Activated naive CD4-positive, alpha-beta T cell treated with anti-CD3 and anti-CD28 coated beads, Interleukin-2, amount 10 ng/mL, durations not matched to agents 7 days and 5 days (primary cell): ENCODE measurements around the gene IKBKE.

Experiments
- CTCF ChIA-PET: fragments of 350-600 bp; sonication (Branson Sonifier 250); formaldehyde crosslinking; loops from one replicate; lab custom pipeline; 2021; ENCODE audit warnings: antibody characterized with exemption; lab: Charles Lee
- DNase-seq: peaks from one replicate; pipeline ENCODE4 v3.0.0-alpha.2; 2020
- H3K27ac Mint-ChIP-seq: one replicate; pipeline ENCODE4 v1.8.0; 2021; ENCODE audit warnings: mild to moderate bottlenecking, moderate library complexity, mixed read lengths
- H3K27me3 Mint-ChIP-seq: one replicate; pipeline ENCODE4 v1.8.0; 2021; ENCODE audit warnings: mild to moderate bottlenecking, mixed read lengths
- H3K36me3 Mint-ChIP-seq: one replicate; pipeline ENCODE4 v1.8.0; 2021; ENCODE audit warnings: mixed read lengths
- H3K4me1 Mint-ChIP-seq: one replicate; pipeline ENCODE4 v1.8.0; 2021; ENCODE audit warnings: mixed read lengths
- H3K4me3 Mint-ChIP-seq: one replicate; pipeline ENCODE4 v1.8.0; 2021; ENCODE audit warnings: mild to moderate bottlenecking, moderate library complexity, mixed read lengths
- H3K9me3 Mint-ChIP-seq: one replicate; pipeline ENCODE4 v1.8.0; 2021; ENCODE audit warnings: mixed read lengths

IKBKE gene

DNA sequence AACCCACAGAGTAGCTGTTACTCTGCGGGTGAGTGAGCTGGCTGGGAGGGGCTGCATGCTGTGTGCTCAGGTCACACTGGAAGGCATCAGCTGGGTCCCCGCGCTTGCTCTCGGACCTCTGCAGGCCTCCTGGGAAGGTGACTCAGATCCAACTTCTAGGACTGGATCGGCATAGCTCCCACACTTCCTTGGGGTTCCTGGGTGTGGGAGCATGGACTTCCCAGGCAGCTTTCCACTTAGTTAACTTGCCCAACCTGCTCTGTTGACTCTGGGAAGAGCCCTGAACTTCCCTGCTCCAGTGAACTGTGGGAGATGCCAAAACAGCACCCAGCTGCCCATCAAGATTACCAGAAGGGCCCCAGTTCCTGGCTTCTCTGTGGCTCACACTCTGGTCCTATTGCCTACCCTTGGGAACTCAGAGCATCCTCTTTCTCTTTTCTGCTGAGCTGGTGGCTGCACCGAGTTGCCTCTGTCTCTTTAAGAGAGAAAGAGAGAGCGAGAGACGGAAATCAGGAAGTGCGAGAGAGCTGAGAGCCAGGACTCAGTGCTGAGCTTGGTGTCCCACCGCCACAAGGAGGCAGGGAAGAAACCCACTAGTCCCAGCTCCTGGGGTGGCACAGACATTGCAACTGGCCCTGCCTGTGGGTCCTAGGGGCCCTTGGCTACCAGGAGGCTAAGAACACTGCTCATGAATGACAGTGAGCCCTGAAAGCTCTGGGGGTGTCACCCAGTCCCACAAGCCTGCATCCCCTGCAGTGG, at the start of gene IKBKE:
IKBKE (plus strand) TSS at position 544 of the 759 bp plus-strand sequence. CDS start 2,752 bp downstream, outside the sequence.
- DNase-seq, result peak; percentile 75
- peak within 1 kb of the TSS; percentile 72 for H3K4me3 Mint-ChIP-seq
- H3K4me1 Mint-ChIP-seq, result peaks cover 88% of the 10 kb centered on the region
- H3K27ac Mint-ChIP-seq, result peak within 1 kb of the TSS; percentile 67
- H3K27me3 Mint-ChIP-seq, result no peaks in the 10 kb centered on the region
- no peaks in the 10 kb centered on the region for H3K9me3 Mint-ChIP-seq
- CTCF ChIA-PET, result interaction anchor here (0.9 to 5.7 kb wide), 14 partner anchors 8 to 193 kb away, joined by 3 to 43 read pairs (median 6); partner anchors contain the start of genes EIF2D and RASSF5
- H3K36me3 Mint-ChIP-seq, result peaks cover 36% of the 10 kb centered on the region

DNA sequence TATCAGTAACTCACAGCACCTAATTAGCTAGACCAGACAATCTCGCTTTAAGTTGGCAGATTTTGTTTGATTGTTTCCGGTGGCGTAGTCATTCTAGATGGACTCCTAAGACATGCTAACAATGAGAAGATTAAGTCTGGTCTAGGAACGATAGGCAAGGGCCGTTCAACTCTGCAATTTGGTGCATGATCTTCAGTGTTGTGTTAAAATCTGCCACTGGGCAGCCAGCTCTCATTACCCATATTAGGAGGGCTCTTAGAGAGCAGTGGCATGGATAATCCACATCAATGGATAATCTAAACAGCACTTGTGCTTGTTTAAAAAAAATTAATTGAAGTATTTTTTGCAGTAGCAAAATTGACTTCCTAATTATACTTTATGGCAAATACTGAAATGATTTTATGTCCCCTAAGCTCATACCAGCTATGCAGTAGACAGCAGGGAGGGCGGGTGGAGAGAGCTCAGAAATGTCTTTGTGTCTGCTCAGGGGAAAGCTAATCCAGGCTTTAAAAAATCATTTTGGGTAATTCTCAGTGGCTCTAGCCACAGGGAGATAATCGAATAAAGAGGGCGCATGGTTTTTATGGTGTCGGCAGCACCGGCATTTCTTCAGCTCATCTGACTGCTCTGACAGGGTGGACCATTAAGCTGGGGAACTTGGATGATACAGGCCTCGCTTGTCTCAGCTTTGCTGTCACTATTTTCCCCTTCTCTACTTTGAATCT, 48.5 kb upstream of the IKBKE start:
- Mint-ChIP-seq H3K36me3 (peaks cover 39% of the 10 kb centered on the region), H3K4me1 (no peaks in the 10 kb centered on the region), H3K27ac (no peak overlapping the region), H3K4me3 (no peak overlapping the region), H3K9me3 (no peaks in the 10 kb centered on the region), H3K27me3 (no peaks in the 10 kb centered on the region)
- no peak for DNase-seq
- CTCF ChIA-PET, result no interaction called here

DNA sequence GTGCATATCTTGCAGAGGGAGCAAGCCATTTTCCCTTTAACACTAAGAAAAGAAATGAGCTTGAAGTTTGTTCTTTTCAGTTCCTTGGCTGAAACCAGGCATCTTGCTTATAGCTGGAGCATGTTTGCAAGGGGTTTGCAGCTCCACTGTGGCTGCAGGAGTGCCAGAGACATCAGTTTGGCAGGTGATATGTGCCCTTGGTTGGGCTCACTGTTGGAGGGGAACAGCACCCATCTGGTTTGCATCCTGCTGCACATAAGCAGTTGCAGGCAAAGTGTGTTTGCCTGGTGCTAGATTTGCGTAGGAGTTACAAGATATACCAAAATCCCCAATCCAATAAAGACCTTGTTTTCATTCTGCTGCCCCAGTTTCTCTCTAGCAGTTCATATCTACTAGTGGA, 47.8 kb upstream of the IKBKE start:
- DNase-seq, result no peak
- Mint-ChIP-seq H3K9me3 (no peaks in the 10 kb centered on the region), H3K4me1 (no peaks in the 10 kb centered on the region), H3K27ac (no peak overlapping the region), H3K27me3 (no peaks in the 10 kb centered on the region), H3K4me3 (no peak overlapping the region), H3K36me3 (peaks cover 38% of the 10 kb centered on the region)
- CTCF ChIA-PET, result no interaction called here

DNA sequence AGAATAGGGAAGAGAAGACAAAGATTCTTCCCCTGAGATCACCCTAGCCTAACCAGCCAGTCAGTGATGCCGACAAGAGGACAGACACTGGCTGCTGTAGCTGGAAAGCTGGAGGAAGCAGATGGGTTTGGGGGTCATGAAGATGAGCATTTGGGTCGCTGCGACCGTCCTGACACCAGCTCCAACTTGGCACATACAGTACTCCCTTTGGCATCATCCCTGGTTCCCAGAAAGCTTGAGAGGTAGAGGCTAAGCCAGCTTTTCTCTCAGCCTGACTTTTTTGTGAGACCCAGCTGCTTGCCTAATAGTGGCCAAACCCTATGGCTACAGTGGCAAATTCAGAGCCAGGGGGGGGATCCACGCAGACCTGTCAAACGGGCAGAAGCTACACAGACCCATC, 43.0 kb upstream of the IKBKE start:
- H3K4me1 Mint-ChIP-seq, result peaks cover 6% of the 10 kb centered on the region
- H3K27me3 Mint-ChIP-seq, result no peaks in the 10 kb centered on the region
- H3K27ac Mint-ChIP-seq, result no peak overlapping the region
- CTCF ChIA-PET, result no interaction called here
- no peak overlapping the region for H3K4me3 Mint-ChIP-seq
- H3K36me3 Mint-ChIP-seq, result peaks cover 38% of the 10 kb centered on the region
- no peak for DNase-seq
- H3K9me3 Mint-ChIP-seq, result no peaks in the 10 kb centered on the region

DNA sequence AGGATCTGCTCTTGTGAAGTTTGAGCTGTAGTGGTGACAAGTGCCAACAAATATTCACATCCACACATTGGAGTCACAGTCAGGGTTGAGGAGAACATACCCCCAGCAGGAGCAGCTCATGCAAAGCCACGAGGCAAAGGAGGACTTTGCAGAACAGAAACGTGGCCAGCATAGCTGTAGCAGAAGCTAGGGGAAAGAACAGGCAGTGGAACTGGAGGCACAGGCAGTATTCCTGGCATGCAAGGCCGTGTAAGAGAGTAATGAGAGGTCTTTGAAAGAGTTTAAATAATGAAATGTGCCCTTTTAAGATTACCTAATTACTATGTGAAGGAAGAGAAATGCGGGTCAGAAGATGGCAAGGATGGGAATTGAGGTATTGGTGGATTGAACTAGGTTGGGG, 40.9 kb upstream of the IKBKE start:
- H3K27me3 Mint-ChIP-seq, result no peaks in the 10 kb centered on the region
- peaks cover 39% of the 10 kb centered on the region for H3K36me3 Mint-ChIP-seq
- peak overlapping the region; percentile 16 for H3K27ac Mint-ChIP-seq
- no peak overlapping the region for H3K4me3 Mint-ChIP-seq
- CTCF ChIA-PET, result no interaction called here
- DNase-seq, result no peak
- no peaks in the 10 kb centered on the region for H3K9me3 Mint-ChIP-seq
- H3K4me1 Mint-ChIP-seq, result peaks cover 6% of the 10 kb centered on the region

DNA sequence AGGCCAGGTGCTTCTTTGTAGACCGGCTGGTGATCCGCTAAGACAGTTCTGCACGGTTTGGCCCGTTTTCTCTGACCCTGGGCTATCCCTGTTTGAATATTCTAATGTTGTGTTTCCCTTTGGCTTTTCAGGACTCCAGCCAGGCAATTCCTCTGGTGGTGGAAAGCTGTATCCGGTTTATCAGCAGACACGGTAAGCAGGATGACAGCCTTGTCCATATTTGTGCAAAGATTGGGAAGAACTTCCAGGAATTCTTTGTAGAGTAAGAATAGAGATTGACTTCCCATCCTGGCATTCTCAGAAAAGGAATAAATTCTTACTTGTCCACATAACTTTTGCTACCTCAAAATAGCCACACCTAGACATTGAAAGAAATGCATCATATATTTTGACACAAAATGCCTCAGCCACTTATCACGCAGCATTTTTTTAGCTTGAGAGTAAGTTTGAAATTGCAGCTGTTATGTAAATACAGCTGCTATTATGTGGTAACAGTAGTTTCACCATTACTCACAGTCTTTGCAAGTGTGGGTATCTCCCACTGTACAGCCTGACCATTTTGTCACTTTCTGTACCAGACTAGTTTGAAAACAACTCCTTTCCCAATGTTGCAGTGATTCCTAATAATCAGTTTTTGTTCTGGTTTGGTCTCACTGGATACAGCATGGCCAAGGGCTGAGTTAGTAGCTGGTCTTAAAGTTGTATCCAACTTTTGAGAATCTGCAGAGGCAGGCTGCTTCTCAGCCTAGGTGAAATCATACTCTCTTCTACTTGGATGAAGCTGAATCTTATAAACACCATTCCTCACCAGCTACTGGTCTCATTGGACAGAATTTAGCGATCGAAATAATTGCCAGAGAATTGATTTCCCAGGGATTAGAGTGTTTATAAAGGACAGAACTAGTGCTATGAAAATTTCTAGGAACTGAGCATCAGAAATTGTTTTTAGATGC, 40.0 kb upstream of the IKBKE start:
- Mint-ChIP-seq H3K27me3 (no peaks in the 10 kb centered on the region), H3K36me3 (peaks cover 46% of the 10 kb centered on the region), H3K9me3 (no peaks in the 10 kb centered on the region), H3K27ac (no peak overlapping the region), H3K4me1 (peaks cover 6% of the 10 kb centered on the region), H3K4me3 (no peak overlapping the region)
- CTCF ChIA-PET, result no interaction called here
- no peak for DNase-seq

DNA sequence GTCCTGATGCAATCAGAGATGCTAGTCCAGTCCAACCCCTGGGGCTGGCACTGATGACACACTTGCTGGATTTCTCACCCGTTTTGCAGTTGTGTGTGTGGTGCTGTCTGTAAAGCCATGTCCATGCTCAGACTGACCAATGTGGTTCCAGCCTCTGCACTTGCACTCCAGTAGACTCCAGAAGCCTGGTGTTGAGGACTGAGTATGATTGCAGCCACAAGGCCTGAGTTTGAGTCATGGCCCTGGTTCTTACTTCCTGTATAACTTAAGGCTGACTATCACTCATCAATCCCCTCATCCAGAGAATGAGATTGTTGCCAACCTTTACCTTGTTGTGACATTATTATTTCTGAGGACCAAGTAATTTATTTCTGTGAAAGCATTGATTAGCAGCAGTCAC, 34.8 kb upstream of the IKBKE start:
- H3K27me3 Mint-ChIP-seq, result no peaks in the 10 kb centered on the region
- H3K4me1 Mint-ChIP-seq, result no peaks in the 10 kb centered on the region
- CTCF ChIA-PET, result interaction anchor here (1.2 kb wide), 1 partner anchor 18 kb away, joined by 3 read pairs; no protein-coding TSS in a partner anchor
- no peak overlapping the region for H3K27ac Mint-ChIP-seq
- no peak overlapping the region for H3K4me3 Mint-ChIP-seq
- DNase-seq, result no peak
- peaks cover 61% of the 10 kb centered on the region for H3K36me3 Mint-ChIP-seq
- H3K9me3 Mint-ChIP-seq, result no peaks in the 10 kb centered on the region

DNA sequence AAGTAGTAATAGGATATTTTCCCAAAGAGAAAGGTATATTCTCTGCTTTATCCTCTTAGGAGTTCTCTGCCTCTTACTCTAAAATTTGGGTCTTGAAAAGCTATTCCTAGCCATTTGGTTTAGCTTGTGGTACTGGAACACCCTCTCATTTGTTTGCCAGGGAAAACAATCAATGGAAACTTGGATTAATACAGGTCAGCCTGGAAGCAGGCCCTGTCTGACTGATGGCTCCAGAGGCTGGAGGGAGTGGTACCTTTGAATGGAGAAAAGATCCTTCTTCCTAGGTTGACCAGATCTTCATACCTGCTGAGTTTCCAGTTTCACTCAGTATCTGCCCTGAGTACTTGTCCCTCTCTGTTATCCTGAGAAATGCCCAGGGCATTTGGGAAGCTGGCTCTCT, 31.7 kb upstream of the IKBKE start:
- Mint-ChIP-seq H3K9me3 (no peaks in the 10 kb centered on the region), H3K27me3 (no peaks in the 10 kb centered on the region), H3K4me3 (no peak overlapping the region), H3K36me3 (peaks cover 54% of the 10 kb centered on the region), H3K27ac (no peak overlapping the region), H3K4me1 (no peaks in the 10 kb centered on the region)
- no peak for DNase-seq
- CTCF ChIA-PET, result interaction anchor here (1.1 kb wide), 1 partner anchor 24 kb away, joined by 3 read pairs; no protein-coding TSS in a partner anchor

DNA sequence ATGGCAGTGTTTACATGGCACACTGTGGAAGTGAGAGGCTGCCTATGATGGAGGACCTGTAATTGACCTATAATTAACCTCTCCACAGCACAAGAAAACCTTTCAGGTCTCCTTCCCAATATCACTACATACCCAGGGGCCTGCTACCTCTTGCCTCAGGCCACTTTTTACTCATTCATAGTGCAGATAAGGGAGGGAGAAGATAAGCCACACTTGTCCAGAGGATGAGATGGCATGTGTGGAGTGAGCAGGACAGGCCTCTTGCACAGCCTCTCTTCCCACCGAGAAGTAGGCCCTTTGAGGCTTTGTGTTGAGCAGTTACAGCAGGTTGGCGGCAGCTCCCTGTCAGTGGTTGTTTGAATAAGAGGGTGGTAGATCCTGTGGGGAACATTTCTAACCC, 31.1 kb upstream of the IKBKE start:
- no peak for DNase-seq
- Mint-ChIP-seq H3K27ac (no peak overlapping the region), H3K9me3 (no peaks in the 10 kb centered on the region), H3K36me3 (peaks cover 56% of the 10 kb centered on the region), H3K27me3 (no peaks in the 10 kb centered on the region), H3K4me1 (no peaks in the 10 kb centered on the region), H3K4me3 (no peak overlapping the region)
- CTCF ChIA-PET, result no interaction called here

DNA sequence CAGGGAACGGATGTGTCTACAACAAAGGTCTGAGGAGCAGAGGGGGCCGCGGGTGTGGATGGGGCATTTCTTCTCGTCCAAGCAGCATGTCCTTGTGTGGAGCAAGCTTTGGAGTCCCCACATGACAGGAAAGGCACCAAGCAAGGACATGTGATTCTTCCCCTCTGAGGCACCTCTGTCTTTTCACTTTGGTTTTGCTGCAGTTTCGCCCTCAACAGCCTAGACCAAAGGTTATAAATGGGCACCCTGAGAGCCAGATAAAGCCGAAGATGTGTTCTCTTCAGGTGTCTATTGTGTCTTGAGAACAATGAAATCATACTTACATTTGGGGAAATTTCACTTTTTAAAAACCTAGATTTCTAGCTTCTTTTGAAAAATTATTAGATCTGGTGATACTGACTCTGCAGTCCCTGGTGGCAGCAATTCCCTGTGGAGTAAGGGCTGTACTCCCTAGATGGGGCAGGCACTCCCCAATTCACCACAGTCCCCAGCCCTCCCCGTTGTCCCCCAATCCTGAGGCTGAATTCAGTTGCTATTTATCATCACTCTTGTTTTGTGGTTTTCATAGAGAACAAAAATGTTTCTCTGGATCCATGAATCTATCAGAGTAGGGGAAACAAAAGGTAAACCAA, 28.8 kb upstream of the IKBKE start:
- no peaks in the 10 kb centered on the region for H3K27me3 Mint-ChIP-seq
- no peak overlapping the region for H3K4me3 Mint-ChIP-seq
- no peaks in the 10 kb centered on the region for H3K4me1 Mint-ChIP-seq
- no peak overlapping the region for H3K27ac Mint-ChIP-seq
- H3K9me3 Mint-ChIP-seq, result no peaks in the 10 kb centered on the region
- CTCF ChIA-PET, result no interaction called here
- H3K36me3 Mint-ChIP-seq, result peaks cover 52% of the 10 kb centered on the region
- no peak for DNase-seq

DNA sequence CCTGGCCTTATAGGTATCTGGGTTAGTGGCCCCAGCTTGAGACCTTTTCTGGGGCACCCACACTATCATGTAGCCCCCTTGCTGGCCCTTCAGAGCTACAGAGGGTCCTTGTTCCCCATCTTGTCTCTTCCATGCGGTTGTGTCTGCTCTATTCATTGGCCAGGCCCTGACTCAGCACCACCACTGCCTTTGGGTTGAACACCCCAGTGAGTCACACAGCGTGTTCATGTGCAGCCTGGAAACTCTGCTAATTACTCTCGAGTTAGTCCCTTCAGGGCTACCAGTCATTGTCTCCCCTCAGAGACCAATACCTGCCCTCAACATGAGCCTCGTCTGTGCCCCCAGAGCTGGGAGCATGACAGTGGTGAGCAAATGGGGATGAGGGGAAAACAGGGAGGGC, 28.2 kb upstream of the IKBKE start:
- no peak overlapping the region for H3K27ac Mint-ChIP-seq
- peaks cover 49% of the 10 kb centered on the region for H3K36me3 Mint-ChIP-seq
- DNase-seq, result no peak
- CTCF ChIA-PET, result no interaction called here
- no peak overlapping the region for H3K4me3 Mint-ChIP-seq
- no peaks in the 10 kb centered on the region for H3K4me1 Mint-ChIP-seq
- no peaks in the 10 kb centered on the region for H3K27me3 Mint-ChIP-seq
- no peaks in the 10 kb centered on the region for H3K9me3 Mint-ChIP-seq

DNA sequence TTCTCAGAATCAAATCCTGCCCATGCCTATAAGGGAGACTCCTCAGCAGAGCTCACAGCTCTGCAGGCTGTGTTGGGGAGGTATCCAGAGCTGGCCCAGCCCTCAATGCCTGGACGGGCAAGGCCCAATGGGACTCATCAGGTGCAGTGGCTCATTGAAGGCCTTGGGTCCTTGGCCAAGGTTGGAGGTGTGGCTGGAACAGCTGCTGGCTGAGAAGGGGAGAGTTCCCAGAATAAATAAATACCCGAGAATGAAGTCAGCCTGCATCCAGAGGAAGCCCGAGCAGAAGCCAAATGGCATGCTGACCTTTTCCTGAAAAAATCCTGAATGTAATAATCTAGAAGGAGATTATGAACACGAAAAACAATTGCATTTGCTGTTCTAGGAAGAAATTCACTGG, 25.2 kb upstream of the IKBKE start:
- H3K4me1 Mint-ChIP-seq, result no peaks in the 10 kb centered on the region
- peaks cover 38% of the 10 kb centered on the region for H3K36me3 Mint-ChIP-seq
- H3K4me3 Mint-ChIP-seq, result no peak overlapping the region
- DNase-seq, result no peak
- H3K27ac Mint-ChIP-seq, result no peak overlapping the region
- CTCF ChIA-PET, result no interaction called here
- no peaks in the 10 kb centered on the region for H3K9me3 Mint-ChIP-seq
- H3K27me3 Mint-ChIP-seq, result no peaks in the 10 kb centered on the region

DNA sequence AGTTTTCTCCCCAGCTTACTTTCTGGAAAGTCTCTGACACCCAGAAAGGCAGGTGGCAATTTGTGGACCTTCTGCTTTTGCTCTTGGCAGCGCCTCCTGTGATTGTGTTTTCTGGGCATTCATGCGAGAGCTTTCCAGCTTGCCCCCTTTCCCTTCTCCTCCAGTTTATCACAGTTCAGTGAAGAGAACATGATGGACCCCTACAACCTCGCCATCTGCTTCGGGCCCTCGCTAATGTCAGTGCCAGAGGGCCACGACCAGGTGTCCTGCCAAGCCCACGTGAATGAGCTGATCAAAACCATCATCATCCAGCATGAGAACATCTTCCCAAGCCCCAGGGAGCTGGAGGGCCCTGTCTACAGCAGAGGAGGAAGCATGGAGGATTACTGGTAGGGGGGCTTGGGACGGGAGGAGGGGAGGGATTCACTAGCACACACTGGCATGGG, 24.3 kb upstream of the IKBKE start:
- CTCF ChIA-PET, result no interaction called here
- Mint-ChIP-seq H3K36me3 (peaks cover 38% of the 10 kb centered on the region), H3K9me3 (no peaks in the 10 kb centered on the region)

More for the DNA sequence above, 24.3 kb upstream of the IKBKE start:
- no peaks in the 10 kb centered on the region for H3K27me3 Mint-ChIP-seq
- DNase-seq, result no peak
- H3K27ac Mint-ChIP-seq, result no peak overlapping the region
- no peaks in the 10 kb centered on the region for H3K4me1 Mint-ChIP-seq
- H3K4me3 Mint-ChIP-seq, result no peak overlapping the region
